Panc1 (cell line): Measurements from ENCODE around the gene COA6. TPM values are rescaled to one million over a fixed set of nuclear protein-coding genes. Genes with fewer than 3 reads are reported as not detected.

ENCODE experiments used
- ATAC-seq: fragments of 200-7000 bp; cut with Tn5 transposase; 2 replicates; pipeline ENCODE4 v1.9.1; 2020; ENCODE audit warnings: mild to moderate bottlenecking, moderate library complexity
- BruUV-seq: library from RNA; stranded (reverse); fragments of 400-500 nt; replicated peaks from 2 replicates; lab custom pipeline; 2021; lab: Mats Ljungman, UMichigan
- CTCF ChIA-PET: fragments of 300-600 bp; sonication (Branson Sonifier 250); formaldehyde crosslinking; loops from one replicate; lab custom pipeline; 2022; ENCODE audit warnings: antibody characterized with exemption; lab: Charles Lee
- POLR2A ChIA-PET: fragments of 300-600 bp; sonication (Branson Sonifier 250); formaldehyde crosslinking; loops from one replicate; lab custom pipeline; 2022; ENCODE audit warnings: antibody characterized with exemption; lab: Charles Lee
- DNase-seq: peaks from one replicate; pipeline ENCODE4 v3.0.0-alpha.2; 2010; ENCODE audit warnings: low read depth, low spot score
- H3K27ac ChIP-seq: 2 replicates; pipeline ENCODE4 v1.5.1; 2011; ENCODE audit warnings: mild to moderate bottlenecking, low read length, inconsistent platforms
- H3K27me3 ChIP-seq: fragments of 200-500 bp; sonication (Bioruptor generic); 2 replicates; pipeline ENCODE4 v1.6.0; 2014; ENCODE audit warnings: low read length, inconsistent platforms; ENCODE audit not compliant: control insufficient read depth, insufficient read depth
- H3K36me3 ChIP-seq: fragments of 200-500 bp; sonication (Bioruptor generic); 2 replicates; pipeline ENCODE4 v1.5.1; 2014; ENCODE audit warnings: inconsistent platforms, mild to moderate bottlenecking, low read length, moderate library complexity; ENCODE audit not compliant: control insufficient read depth, insufficient read depth
- H3K4me1 ChIP-seq: 2 replicates; pipeline ENCODE4 v1.5.1; 2011; ENCODE audit warnings: inconsistent platforms, mild to moderate bottlenecking, low read length, moderate library complexity; ENCODE audit not compliant: control insufficient read depth, insufficient read depth
- H3K4me3 ChIP-seq, 2 experiments: 2 replicates each; pipeline ENCODE4 v1.5.1; 2011 to 2012; ENCODE audit warnings: low read depth in 2 of 2, low read length in 2 of 2, mild to moderate bottlenecking in 2 of 2, inconsistent platforms in 1 of 2, moderate library complexity in 1 of 2
- H3K9me3 ChIP-seq: fragments of 200-500 bp; sonication (Bioruptor generic); 2 replicates; pipeline ENCODE4 v1.5.1; 2014; ENCODE audit warnings: low read depth, mild to moderate bottlenecking, inconsistent platforms, low read length, moderate library complexity; ENCODE audit not compliant: control insufficient read depth, insufficient read depth
- CTCF ChIP-seq: fragments of 450-650 bp; IDR thresholded peaks from 2 replicates; pipeline ENCODE4 v1.5.1; 2017; ENCODE audit warnings: mild to moderate bottlenecking
- POLR2AphosphoS5 ChIP-seq: IDR thresholded peaks from 2 replicates; pipeline ENCODE4 v1.6.1; 2012; ENCODE audit warnings: mild to moderate bottlenecking, low read depth, low read length, moderate library complexity
- REST ChIP-seq, 2 experiments: IDR thresholded peaks; 2 replicates each; pipeline ENCODE4 v1.6.1; 2011 to 2012; ENCODE audit warnings: low read depth in 2 of 2, control low read depth in 1 of 2, low read length in 1 of 2, mild to moderate bottlenecking in 1 of 2, moderate library complexity in 1 of 2; ENCODE audit not compliant: insufficient read depth in 1 of 2
- SIN3A ChIP-seq: IDR thresholded peaks from 2 replicates; pipeline ENCODE4 v1.6.1; 2012; ENCODE audit warnings: low read depth, mild to moderate bottlenecking, low read length, moderate library complexity, borderline replicate concordance; ENCODE audit not compliant: insufficient read depth
- TCF7L2 ChIP-seq: IDR thresholded peaks from 2 replicates; pipeline ENCODE4 v1.6.1; 2011; ENCODE audit warnings: mild to moderate bottlenecking, low read depth, low read length, inconsistent platforms
- in situ Hi-C: cut with HindIII; loops from 2 replicates; pipeline ENCODE4 v1.10.0; 2016; ENCODE audit warnings: low sequenced_read_pairs, low pct_unique_long_range_greater_than_20kb
- intact Hi-C: fragments of 100-400 bp; cut with micrococcal nuclease; formaldehyde crosslinking; loops from one replicate; pipeline ENCODE4 v1.10.0; 2022; ENCODE audit not compliant: unreplicated experiment
- total RNA-seq: library from RNA; stranded (reverse); gene quantifications from one replicate; pipeline ENCODE4 v1.2.1, GENCODE V29; 2021; ENCODE audit not compliant: unreplicated experiment

COA6 gene
- total RNA-seq, 1 experiment from 2014 or later, result 50.1 TPM

- H3K4me1 ChIP-seq, result peaks cover 6% of the 10 kb centered on the region; the same call in 1 of the 2 replicates
- intact Hi-C loops, result no loop called here
- ATAC-seq (no peak), DNase-seq (no peak)
- in situ Hi-C loops, result no loop called here
- no peaks in the 10 kb centered on the region for H3K9me3 ChIP-seq
- H3K27ac ChIP-seq, result no peak overlapping the region
- H3K27me3 ChIP-seq, result peaks cover 3% of the 10 kb centered on the region; the same call in 1 of the 2 replicates
- peak overlapping the region in 1 of 2 experiments; percentile 53; a peak in 2 of 4 replicates for H3K4me3 ChIP-seq
- H3K36me3 ChIP-seq, result no peaks in the 10 kb centered on the region
- BruUV-seq, result no TSS peak
- ChIA-PET POLR2A (interaction anchor here (0.7 kb wide), 1 partner anchor 240 kb away, joined by 3 read pairs; no protein-coding TSS in a partner anchor), CTCF (no interaction called here)
- TF ChIP-seq SIN3A, result no peak
- no peak for TF ChIP-seq POLR2AphosphoS5
- TF ChIP-seq TCF7L2, result no peak
- TF ChIP-seq CTCF, result no peak
- no peak for TF ChIP-seq REST (IDR thresholded peaks at IDR 0.05; ENCODE audit: insufficient read depth in 1 of 2, low read depth in 2 of 2, low read length in 1 of 2)
Measured at GRCh38 chr1:234357831-234358230, 15.4 kb upstream of the COA6 start.

GRCh38 chr1:234361102-234361603 is 12.1 kb upstream of the COA6 start:
- Histone ChIP-seq H3K27ac (no peak overlapping the region), H3K4me1 (peaks cover 6% of the 10 kb centered on the region; the same call in 1 of the 2 replicates), H3K4me3 (no peak overlapping the region), H3K27me3 (no peaks in the 10 kb centered on the region), H3K36me3 (no peaks in the 10 kb centered on the region), H3K9me3 (no peaks in the 10 kb centered on the region)
- ChIA-PET POLR2A (no interaction called here), CTCF (no interaction called here)
- no peak for TF ChIP-seq TCF7L2
- no peak for TF ChIP-seq SIN3A
- no peak for TF ChIP-seq CTCF
- no peak for TF ChIP-seq REST (IDR thresholded peaks at IDR 0.05; ENCODE audit: insufficient read depth in 1 of 2, low read depth in 2 of 2, low read length in 1 of 2)
- TF ChIP-seq POLR2AphosphoS5, result no peak
- in situ Hi-C loops (no loop called here), intact Hi-C loops (no loop called here)
- ATAC-seq, result no peak
- no TSS peak for BruUV-seq
- no peak for DNase-seq
